ENCODE results near the gene DEAF1. TPM values are rescaled to one million over a fixed set of nuclear protein-coding genes. Genes with fewer than 3 reads are reported as not detected.

DEAF1 gene
- total and polyA plus RNA-seq, 9 of the 15 experiments (the other 6 are each of a cell fraction or from before 2014, with no cell fraction given): 2.0 to 69.1 (median 26.8) TPM

DNA sequence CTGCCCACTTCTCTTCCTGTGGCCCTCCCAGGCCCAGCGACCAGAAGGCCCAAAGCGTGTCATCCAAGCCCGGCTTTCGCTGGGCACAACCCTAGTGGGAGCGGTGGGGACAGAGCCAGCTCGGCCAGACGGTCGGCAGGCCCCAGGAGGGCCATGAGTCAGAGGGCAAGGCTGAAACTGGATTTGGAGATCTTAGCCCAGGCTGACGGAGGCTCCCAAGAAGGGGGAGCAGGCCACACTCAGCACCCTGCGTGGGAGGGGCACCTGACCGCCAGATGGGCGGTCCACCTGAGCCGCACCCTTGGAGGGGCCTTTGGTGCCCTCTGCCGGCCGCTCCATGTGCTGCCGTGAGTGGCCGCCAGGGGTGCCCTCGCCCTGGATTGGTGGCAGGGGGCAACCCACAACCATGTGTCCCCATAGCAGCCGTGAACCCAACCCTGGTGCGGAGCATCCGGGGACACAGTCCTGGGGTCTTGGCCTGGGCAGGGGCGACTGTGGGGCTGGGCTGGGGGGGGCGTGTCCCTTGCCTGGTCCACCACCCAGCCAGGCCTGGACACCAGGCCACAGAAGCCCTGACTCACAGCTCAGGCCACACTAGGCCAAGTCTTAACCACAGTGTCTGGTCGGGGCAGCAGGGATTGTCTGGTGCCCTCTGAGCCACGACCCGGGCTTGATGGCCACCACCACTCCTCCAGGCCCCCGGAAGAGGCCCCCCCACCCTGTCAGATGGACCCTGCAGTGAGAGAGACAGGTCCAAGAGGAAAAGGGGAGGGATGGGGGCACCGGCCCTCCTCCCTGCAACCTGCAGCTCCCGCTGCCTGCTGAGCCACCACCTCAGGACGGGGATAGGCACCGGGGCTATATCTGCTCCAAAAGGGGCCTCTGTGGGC is 33.1 kb upstream of the DEAF1 start (continued):
- TF ChIP-seq, protein P1, sequence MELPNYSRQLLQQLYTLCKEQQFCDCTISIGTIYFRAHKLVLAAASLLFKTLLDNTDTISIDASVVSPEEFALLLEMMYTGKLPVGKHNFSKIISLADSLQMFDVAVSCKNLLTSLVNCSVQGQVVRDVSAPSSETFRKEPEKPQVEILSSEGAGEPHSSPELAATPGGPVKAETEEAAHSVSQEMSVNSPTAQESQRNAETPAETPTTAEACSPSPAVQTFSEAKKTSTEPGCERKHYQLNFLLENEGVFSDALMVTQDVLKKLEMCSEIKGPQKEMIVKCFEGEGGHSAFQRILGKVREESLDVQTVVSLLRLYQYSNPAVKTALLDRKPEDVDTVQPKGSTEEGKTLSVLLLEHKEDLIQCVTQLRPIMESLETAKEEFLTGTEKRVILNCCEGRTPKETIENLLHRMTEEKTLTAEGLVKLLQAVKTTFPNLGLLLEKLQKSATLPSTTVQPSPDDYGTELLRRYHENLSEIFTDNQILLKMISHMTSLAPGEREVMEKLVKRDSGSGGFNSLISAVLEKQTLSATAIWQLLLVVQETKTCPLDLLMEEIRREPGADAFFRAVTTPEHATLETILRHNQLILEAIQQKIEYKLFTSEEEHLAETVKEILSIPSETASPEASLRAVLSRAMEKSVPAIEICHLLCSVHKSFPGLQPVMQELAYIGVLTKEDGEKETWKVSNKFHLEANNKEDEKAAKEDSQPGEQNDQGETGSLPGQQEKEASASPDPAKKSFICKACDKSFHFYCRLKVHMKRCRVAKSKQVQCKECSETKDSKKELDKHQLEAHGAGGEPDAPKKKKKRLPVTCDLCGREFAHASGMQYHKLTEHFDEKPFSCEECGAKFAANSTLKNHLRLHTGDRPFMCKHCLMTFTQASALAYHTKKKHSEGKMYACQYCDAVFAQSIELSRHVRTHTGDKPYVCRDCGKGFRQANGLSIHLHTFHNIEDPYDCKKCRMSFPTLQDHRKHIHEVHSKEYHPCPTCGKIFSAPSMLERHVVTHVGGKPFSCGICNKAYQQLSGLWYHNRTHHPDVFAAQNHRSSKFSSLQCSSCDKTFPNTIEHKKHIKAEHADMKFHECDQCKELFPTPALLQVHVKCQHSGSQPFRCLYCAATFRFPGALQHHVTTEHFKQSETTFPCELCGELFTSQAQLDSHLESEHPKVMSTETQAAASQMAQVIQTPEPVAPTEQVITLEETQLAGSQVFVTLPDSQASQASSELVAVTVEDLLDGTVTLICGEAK (IDR thresholded peaks at IDR 0.05): no peak
- TF ChIP-seq, protein P1 (CRISPR knock-in tag; IDR thresholded peaks at IDR 0.05): no peak
- TF ChIP-seq MYC (IDR thresholded peaks at IDR 0.05; ENCODE audit: low read depth, low read length): peak; percentile 78
- TF ChIP-seq MYC (CRISPR knock-in tag; IDR thresholded peaks at IDR 0.05; ENCODE audit: borderline replicate concordance, low read depth): no peak
- peak; percentile 39; the same call in 1 of the 2 replicates for TF ChIP-seq SMARCA4 (IDR thresholded peaks at IDR 0.05)
- peak; percentile 52; the same call in 1 of the 2 replicates for TF ChIP-seq SOX6 (IDR thresholded peaks at IDR 0.05)
- TF ChIP-seq, protein P2, sequence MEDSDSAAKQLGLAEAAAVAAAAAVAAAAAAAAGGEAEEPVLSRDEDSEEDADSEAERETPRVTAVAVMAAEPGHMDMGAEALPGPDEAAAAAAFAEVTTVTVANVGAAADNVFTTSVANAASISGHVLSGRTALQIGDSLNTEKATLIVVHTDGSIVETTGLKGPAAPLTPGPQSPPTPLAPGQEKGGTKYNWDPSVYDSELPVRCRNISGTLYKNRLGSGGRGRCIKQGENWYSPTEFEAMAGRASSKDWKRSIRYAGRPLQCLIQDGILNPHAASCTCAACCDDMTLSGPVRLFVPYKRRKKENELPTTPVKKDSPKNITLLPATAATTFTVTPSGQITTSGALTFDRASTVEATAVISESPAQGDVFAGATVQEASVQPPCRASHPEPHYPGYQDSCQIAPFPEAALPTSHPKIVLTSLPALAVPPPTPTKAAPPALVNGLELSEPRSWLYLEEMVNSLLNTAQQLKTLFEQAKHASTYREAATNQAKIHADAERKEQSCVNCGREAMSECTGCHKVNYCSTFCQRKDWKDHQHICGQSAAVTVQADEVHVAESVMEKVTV (CRISPR knock-in tag; IDR thresholded peaks at IDR 0.05): peak; percentile 92
- peak; percentile 96 for TF ChIP-seq EGR1 (conservative IDR thresholded peaks at IDR 0.05)
- no peak for TF ChIP-seq ZNF197 (CRISPR knock-in tag; IDR thresholded peaks at IDR 0.05; ENCODE audit: low read depth)
- TF ChIP-seq GABPB1 (CRISPR knock-in tag; IDR thresholded peaks at IDR 0.05): peak; percentile 40; the same call in 1 of the 2 replicates
- 0 out of 2 replicates have a peak, but pooled peaks have one; percentile 38 for TF ChIP-seq TCF7 (IDR thresholded peaks at IDR 0.05; ENCODE audit: borderline replicate concordance)
- TF ChIP-seq ETV6 (IDR thresholded peaks at IDR 0.05; ENCODE audit: borderline replicate concordance in 1 of 2, low read depth in 2 of 2, low read length in 1 of 2): peak in 1 of 2 experiments; percentile 28; a peak in 1 of 4 replicates
- no peak for TF ChIP-seq ETV6 (CRISPR knock-in tag; IDR thresholded peaks at IDR 0.05; ENCODE audit: borderline replicate concordance)
- no peak for TF ChIP-seq KAT7 (CRISPR knock-in tag; IDR thresholded peaks at IDR 0.05; ENCODE audit: borderline replicate concordance)
- TF ChIP-seq ARID2 (IDR thresholded peaks at IDR 0.05): peak; percentile 70; the same call in 1 of the 2 replicates
- peak; percentile 69 for TF ChIP-seq JUN (IDR thresholded peaks at IDR 0.05; ENCODE audit: borderline replicate concordance, low read depth, low read length)
- TF ChIP-seq JUN (CRISPR knock-in tag; IDR thresholded peaks at IDR 0.05; ENCODE audit: borderline replicate concordance): peak; percentile 93
- no peak for TF ChIP-seq CHD1 (IDR thresholded peaks at IDR 0.05; ENCODE audit: low read length)
